MCF 10A (cell line): ENCODE results near the gene CNNM2. TPM values are rescaled to one million over a fixed set of nuclear protein-coding genes. Genes with fewer than 3 reads are reported as not detected.

Source experiments
- BruUV-seq: library from RNA; stranded (reverse); fragments of 400-500 nt; replicated peaks from 2 replicates; lab custom pipeline; 2021; lab: Mats Ljungman, UMichigan
- CTCF ChIA-PET: fragments of 300-600 bp; sonication (Branson Sonifier 250); formaldehyde crosslinking; extraction: SDS; loops from one replicate; lab custom pipeline; 2021; ENCODE audit warnings: antibody characterized with exemption, inconsistent platforms; lab: Yijun Ruan, JAX
- POLR2A ChIA-PET: fragments of 300-600, 350-650 bp; sonication (Branson Sonifier 250); formaldehyde crosslinking; extraction: SDS; loops from one replicate; lab custom pipeline; 2020; ENCODE audit warnings: antibody characterized with exemption, inconsistent platforms; lab: Yijun Ruan, JAX
- DNase-seq: peaks from one replicate; pipeline ENCODE4 v3.0.0-alpha.2; 2018; ENCODE audit not compliant: unreplicated experiment
- H3K27ac Mint-ChIP-seq: one replicate; pipeline ENCODE4 v1.8.0; 2022; ENCODE audit warnings: mild to moderate bottlenecking, low read depth, mixed read lengths; ENCODE audit not compliant: unreplicated experiment
- H3K27me3 Mint-ChIP-seq: one replicate; pipeline ENCODE4 v1.8.0; 2022; ENCODE audit warnings: mixed read lengths; ENCODE audit not compliant: insufficient read depth, unreplicated experiment
- H3K36me3 Mint-ChIP-seq: one replicate; pipeline ENCODE4 v1.8.0; 2022; ENCODE audit warnings: mild to moderate bottlenecking, moderate library complexity, mixed read lengths; ENCODE audit not compliant: insufficient read depth, unreplicated experiment
- H3K4me1 Mint-ChIP-seq: one replicate; pipeline ENCODE4 v1.8.0; 2022; ENCODE audit warnings: mixed read lengths; ENCODE audit not compliant: insufficient read depth, unreplicated experiment
- H3K4me3 Mint-ChIP-seq: one replicate; pipeline ENCODE4 v1.8.0; 2022; ENCODE audit warnings: mild to moderate bottlenecking, moderate library complexity, mixed read lengths; ENCODE audit not compliant: unreplicated experiment
- H3K9me3 Mint-ChIP-seq: one replicate; pipeline ENCODE4 v1.8.0; 2022; ENCODE audit warnings: mixed read lengths; ENCODE audit not compliant: unreplicated experiment
- CTCF ChIP-seq: fragments of 200-600 bp; IDR thresholded peaks from one replicate; pipeline ENCODE4 v1.8.0; 2022; ENCODE audit warnings: antibody characterized with exemption, mild to moderate bottlenecking; ENCODE audit not compliant: unreplicated experiment
- intact Hi-C: fragments of 100-400 bp; cut with micrococcal nuclease; formaldehyde crosslinking; loops from 2 replicates; pipeline ENCODE4 v1.14.1; 2022
- total RNA-seq: library from RNA; stranded (reverse); gene quantifications from 2 replicates; pipeline ENCODE4 v1.2.3, GENCODE V29; 2022

Gene CNNM2
- total RNA-seq, 1 experiment from 2014 or later: 5.6 TPM

DNA sequence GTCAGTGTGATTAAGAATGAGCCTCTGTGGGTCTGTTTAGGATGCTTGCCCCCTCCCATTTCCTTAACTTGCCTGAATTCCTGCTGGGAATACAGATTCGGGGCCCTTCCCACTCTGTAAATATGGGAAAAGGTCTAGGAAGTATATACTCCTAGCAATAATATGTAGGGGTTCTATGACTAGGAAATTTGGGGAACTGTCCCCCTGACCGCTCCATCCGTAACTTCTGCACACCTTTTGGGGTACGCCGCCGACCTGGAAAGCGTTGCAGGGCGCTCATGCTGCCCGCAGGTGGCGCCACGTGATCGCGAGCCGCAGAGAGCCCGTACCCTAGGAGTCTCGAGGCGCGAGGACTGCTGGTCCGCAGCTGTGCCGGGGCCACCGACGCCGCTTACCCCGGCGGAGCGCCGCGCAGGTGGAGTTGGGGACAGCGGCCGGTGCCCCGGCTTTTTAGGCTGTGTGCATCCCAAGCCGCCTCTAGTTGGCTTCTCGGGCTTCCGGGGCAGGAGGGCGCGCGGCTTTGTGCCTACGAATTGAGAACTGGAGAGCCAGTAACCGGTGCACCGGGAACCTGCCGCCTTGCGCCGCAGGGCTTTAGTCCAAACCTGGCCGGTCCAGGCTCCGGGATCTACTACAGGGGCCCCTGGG is 656 bp upstream of the CNNM2 start:
- no peaks in the 10 kb centered on the region for H3K36me3 Mint-ChIP-seq
- no peaks in the 10 kb centered on the region for H3K27me3 Mint-ChIP-seq
- H3K4me3 Mint-ChIP-seq: peak overlapping the region; percentile 89
- H3K9me3 Mint-ChIP-seq: no peaks in the 10 kb centered on the region
- no TSS peak for BruUV-seq
- intact Hi-C loops: loop anchor here (1.0 to 5.0 kb wide), 3 partner anchors 82 to 570 kb away; no protein-coding TSS in a partner anchor
- CTCF ChIA-PET: interaction anchor here (0.6 to 3.5 kb wide), 37 partner anchors 8 to 482 kb away, joined by 3 to 52 read pairs (median 3); no protein-coding TSS in a partner anchor
- peaks cover 22% of the 10 kb centered on the region for H3K4me1 Mint-ChIP-seq
- DNase-seq: peak; percentile 71
- peak; percentile 99 for TF ChIP-seq CTCF
- POLR2A ChIA-PET: interaction anchor here (0.6 to 2.6 kb wide), 23 partner anchors 11 to 479 kb away, joined by 3 to 13 read pairs (median 4); partner anchors contain the start of genes ACTR1A, ARL3, ATP5MK and BORCS7
- peak overlapping the region; percentile 49 for H3K27ac Mint-ChIP-seq

DNA sequence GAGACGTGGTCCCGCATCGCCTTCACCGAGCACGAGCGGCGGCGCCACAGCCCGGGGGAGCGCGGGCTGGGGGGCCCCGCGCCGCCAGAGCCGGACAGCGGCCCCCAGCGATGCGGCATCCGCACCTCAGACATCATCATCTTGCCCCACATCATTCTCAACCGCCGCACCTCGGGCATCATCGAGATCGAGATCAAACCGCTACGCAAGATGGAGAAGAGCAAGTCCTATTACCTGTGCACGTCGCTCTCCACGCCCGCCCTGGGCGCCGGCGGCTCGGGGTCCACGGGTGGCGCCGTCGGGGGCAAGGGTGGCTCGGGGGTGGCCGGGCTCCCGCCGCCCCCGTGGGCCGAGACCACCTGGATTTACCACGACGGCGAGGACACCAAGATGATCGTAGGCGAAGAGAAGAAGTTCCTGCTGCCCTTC is 737 bp downstream of the CNNM2 start:
- Mint-ChIP-seq H3K9me3 (no peaks in the 10 kb centered on the region), H3K36me3 (no peaks in the 10 kb centered on the region), H3K27me3 (no peaks in the 10 kb centered on the region), H3K4me1 (peaks cover 31% of the 10 kb centered on the region), H3K4me3 (peak overlapping the region; percentile 89), H3K27ac (no peak overlapping the region)
- intact Hi-C loops: loop anchor here (1.0 to 5.0 kb wide), 2 partner anchors 325 to 568 kb away; no protein-coding TSS in a partner anchor
- ChIA-PET POLR2A (interaction anchor here (0.6 to 2.6 kb wide), 11 partner anchors 26 to 477 kb away, joined by 3 to 13 read pairs (median 6); partner anchors contain the start of genes ARL3, ATP5MK, BORCS7 and PDCD11), CTCF (interaction anchor here (0.5 to 3.5 kb wide), 9 partner anchors 9 to 480 kb away, joined by 3 to 38 read pairs (median 3); no protein-coding TSS in a partner anchor)
- no peak for DNase-seq
- peak; percentile 15 for TF ChIP-seq CTCF
- BruUV-seq: no TSS peak

DNA sequence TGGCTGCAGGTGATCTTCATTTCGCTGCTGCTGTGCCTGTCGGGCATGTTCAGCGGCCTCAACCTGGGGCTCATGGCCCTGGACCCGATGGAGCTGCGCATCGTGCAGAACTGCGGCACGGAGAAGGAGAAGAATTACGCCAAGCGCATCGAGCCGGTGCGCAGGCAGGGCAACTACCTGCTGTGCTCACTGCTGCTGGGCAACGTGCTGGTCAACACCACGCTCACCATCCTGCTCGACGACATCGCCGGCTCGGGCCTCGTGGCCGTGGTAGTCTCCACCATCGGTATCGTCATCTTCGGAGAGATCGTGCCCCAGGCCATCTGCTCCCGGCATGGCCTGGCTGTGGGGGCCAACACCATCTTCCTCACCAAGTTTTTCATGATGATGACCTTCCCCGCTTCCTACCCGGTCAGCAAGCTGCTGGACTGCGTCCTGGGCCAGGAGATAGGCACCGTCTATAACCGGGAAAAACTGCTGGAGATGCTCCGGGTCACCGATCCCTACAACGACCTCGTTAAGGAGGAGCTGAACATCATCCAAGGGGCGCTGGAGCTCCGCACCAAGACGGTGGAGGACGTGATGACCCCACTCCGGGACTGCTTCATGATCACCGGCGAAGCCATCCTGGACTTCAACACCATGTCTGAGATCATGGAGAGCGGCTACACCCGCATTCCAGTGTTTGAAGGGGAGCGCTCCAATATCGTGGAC is 1.3 kb downstream of the CNNM2 start:
- H3K27me3 Mint-ChIP-seq: no peaks in the 10 kb centered on the region
- BruUV-seq: no TSS peak
- no peak for DNase-seq
- H3K4me1 Mint-ChIP-seq: peaks cover 31% of the 10 kb centered on the region
- ChIA-PET CTCF (interaction anchor here (0.6 to 3.5 kb wide), 3 partner anchors 50 to 151 kb away, joined by 3 to 38 read pairs (median 5); no protein-coding TSS in a partner anchor), POLR2A (interaction anchor here (1.8 kb wide), 1 partner anchor 150 kb away, joined by 13 read pairs; no protein-coding TSS in a partner anchor)
- no peaks in the 10 kb centered on the region for H3K36me3 Mint-ChIP-seq
- H3K27ac Mint-ChIP-seq: no peak overlapping the region
- no peaks in the 10 kb centered on the region for H3K9me3 Mint-ChIP-seq
- no peak for TF ChIP-seq CTCF
- H3K4me3 Mint-ChIP-seq: peak overlapping the region; percentile 89
- intact Hi-C loops: loop anchor here (5.0 kb wide), 1 partner anchor 568 kb away; no protein-coding TSS in a partner anchor
